HG02763 (cell line): Measurements from ENCODE around the gene ADIPOQ.
"Not testable (repeated sequence)": the region's sequence is repeated elsewhere in the genome, so short reads cannot be mapped to it uniquely, and the experiment has no call there.

Experiments used
- ATAC-seq: cut with Tn5 transposase; IDR thresholded peaks from one replicate; pipeline ENCODE4 v1.9.1; 2021; ENCODE audit warnings: mild to moderate bottlenecking, moderate library complexity; ENCODE audit not compliant: unreplicated experiment

ADIPOQ gene

GRCh38 chr3:186842426-186843038, at the start of gene ADIPOQ:
Gene ADIPOQ, plus strand, starts transcription at chr3:186842710. Its CDS starts 10,349 bp downstream, at chr3:186853059.
- no peak for ATAC-seq

GRCh38 chr3:186798239-186798874, 44.2 kb upstream of the ADIPOQ start:
- no peak for ATAC-seq

GRCh38 chr3:186800285-186800684, 42.2 kb upstream of the ADIPOQ start:
- no peak for ATAC-seq

GRCh38 chr3:186802701-186803100, 39.8 kb upstream of the ADIPOQ start:
- ATAC-seq = no peak

- not testable (repeated sequence) for ATAC-seq
These were observed 39.1 kb upstream of the ADIPOQ start for GRCh38 chr3:186803447-186803846.

- ATAC-seq = peak; percentile 93
These were observed 36.1 kb upstream of the ADIPOQ start, which contains the start of gene RFC4 for GRCh38 chr3:186806089-186807055. Gene RFC4, minus strand, starts transcription at chr3:186806482. Its CDS starts 1,769 bp downstream, at chr3:186804713.

- no peak for ATAC-seq
These were observed 35.3 kb upstream of the ADIPOQ start for GRCh38 chr3:186807231-186807630.

GRCh38 chr3:186810336-186810996, 32.0 kb upstream of the ADIPOQ start:
- ATAC-seq = no peak

- ATAC-seq = not testable (repeated sequence)
These were observed 31.2 kb upstream of the ADIPOQ start for GRCh38 chr3:186811313-186811712.

- no peak for ATAC-seq
These were observed 28.4 kb upstream of the ADIPOQ start for GRCh38 chr3:186814100-186814499.

GRCh38 chr3:186815435-186815834, 27.1 kb upstream of the ADIPOQ start:
- ATAC-seq = no peak

GRCh38 chr3:186818516-186818915, 24.0 kb upstream of the ADIPOQ start:
- no peak for ATAC-seq

- ATAC-seq = no peak
These were observed 23.6 kb upstream of the ADIPOQ start for GRCh38 chr3:186818956-186819355.

GRCh38 chr3:186821429-186822387, 20.8 kb upstream of the ADIPOQ start:
- no peak for ATAC-seq

- not testable (repeated sequence) for ATAC-seq
These were observed 20.1 kb upstream of the ADIPOQ start for GRCh38 chr3:186822388-186822759.

- no peak for ATAC-seq
These were observed 19.1 kb upstream of the ADIPOQ start for GRCh38 chr3:186823386-186823785.

- ATAC-seq = no peak
These were observed 17.9 kb upstream of the ADIPOQ start for GRCh38 chr3:186824430-186825139.

- ATAC-seq = no peak
These were observed 17.2 kb upstream of the ADIPOQ start for GRCh38 chr3:186825294-186825821.

- ATAC-seq = no peak
These were observed 16.6 kb upstream of the ADIPOQ start for GRCh38 chr3:186825872-186826409.
